Measurements from ENCODE around the gene PMVK. TPM values are rescaled to one million over a fixed set of nuclear protein-coding genes. Genes with fewer than 3 reads are reported as not detected.

The PMVK gene
- total RNA-seq, 2 donors from 2014 or later, result 9.7 to 13.8 TPM

DNA sequence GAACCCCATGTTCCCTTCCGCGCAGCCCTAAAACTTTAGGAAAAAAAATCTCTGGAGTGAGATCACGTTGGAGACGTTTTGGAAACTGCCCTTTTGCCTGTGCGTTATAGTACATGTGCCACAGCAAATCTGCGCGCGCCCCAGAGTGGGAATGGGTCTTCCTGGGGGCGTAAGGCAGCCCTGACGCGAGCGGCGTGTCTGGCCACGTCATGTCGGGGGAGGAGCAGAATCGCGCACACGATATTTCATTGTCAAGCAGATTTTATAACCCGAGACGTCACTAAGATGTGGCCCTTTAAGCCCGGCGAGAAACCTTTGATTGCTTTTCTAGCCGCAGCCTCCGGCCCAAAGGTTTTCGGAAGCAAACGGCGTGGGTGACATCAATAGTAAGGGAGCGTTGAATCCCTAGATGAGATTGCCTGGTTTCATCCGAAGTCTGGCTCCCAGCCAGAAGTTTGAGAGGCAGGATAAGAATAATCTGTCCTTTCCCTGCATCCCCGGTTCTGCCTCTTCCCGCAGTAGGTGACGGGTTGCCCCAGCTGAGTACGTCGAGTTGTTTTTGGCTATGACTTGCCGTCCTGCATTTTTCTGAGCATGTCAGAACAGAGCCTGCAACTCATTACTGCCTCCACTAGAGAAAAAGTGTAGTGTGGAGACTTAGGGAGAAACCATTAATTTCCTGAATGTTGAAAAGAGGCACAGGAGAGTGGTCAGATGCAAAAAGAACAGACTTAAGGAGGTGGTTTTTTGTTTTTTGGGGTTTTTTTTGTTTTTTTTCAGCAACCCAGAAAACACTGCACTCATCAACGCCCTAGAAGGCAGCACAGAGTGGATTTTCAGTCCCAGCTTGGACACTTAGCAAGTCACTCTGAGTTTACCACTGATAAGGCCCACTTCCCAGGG is 817 bp upstream of the PMVK start:
- H3K27me3 ChIP-seq (replicated peaks; ENCODE audit: insufficient read depth), result no peaks in the 10 kb centered on the region
- H3K4me1 ChIP-seq (ENCODE audit: control insufficient read depth in 1 of 2, low read depth in 2 of 2), result peaks cover 11 to 35% of the 10 kb centered on the region in 2 donors
- H3K4me3 ChIP-seq, result peak overlapping the region; percentile 79
- peak overlapping the region; percentile 96 to 98 for H3K27ac ChIP-seq
- DNase-seq (ENCODE audit: low spot score), result peak; percentile 81
- no peaks in the 10 kb centered on the region for H3K36me3 ChIP-seq
- H3K9me3 ChIP-seq, result no peaks in the 10 kb centered on the region
- TF ChIP-seq, protein P1, sequence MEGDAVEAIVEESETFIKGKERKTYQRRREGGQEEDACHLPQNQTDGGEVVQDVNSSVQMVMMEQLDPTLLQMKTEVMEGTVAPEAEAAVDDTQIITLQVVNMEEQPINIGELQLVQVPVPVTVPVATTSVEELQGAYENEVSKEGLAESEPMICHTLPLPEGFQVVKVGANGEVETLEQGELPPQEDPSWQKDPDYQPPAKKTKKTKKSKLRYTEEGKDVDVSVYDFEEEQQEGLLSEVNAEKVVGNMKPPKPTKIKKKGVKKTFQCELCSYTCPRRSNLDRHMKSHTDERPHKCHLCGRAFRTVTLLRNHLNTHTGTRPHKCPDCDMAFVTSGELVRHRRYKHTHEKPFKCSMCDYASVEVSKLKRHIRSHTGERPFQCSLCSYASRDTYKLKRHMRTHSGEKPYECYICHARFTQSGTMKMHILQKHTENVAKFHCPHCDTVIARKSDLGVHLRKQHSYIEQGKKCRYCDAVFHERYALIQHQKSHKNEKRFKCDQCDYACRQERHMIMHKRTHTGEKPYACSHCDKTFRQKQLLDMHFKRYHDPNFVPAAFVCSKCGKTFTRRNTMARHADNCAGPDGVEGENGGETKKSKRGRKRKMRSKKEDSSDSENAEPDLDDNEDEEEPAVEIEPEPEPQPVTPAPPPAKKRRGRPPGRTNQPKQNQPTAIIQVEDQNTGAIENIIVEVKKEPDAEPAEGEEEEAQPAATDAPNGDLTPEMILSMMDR (IDR thresholded peaks at IDR 0.05), result peak; percentile 58
- peak; percentile 83 for ATAC-seq (ENCODE audit: insufficient number of reproducible peaks, low FRiP score, low read depth)

DNA sequence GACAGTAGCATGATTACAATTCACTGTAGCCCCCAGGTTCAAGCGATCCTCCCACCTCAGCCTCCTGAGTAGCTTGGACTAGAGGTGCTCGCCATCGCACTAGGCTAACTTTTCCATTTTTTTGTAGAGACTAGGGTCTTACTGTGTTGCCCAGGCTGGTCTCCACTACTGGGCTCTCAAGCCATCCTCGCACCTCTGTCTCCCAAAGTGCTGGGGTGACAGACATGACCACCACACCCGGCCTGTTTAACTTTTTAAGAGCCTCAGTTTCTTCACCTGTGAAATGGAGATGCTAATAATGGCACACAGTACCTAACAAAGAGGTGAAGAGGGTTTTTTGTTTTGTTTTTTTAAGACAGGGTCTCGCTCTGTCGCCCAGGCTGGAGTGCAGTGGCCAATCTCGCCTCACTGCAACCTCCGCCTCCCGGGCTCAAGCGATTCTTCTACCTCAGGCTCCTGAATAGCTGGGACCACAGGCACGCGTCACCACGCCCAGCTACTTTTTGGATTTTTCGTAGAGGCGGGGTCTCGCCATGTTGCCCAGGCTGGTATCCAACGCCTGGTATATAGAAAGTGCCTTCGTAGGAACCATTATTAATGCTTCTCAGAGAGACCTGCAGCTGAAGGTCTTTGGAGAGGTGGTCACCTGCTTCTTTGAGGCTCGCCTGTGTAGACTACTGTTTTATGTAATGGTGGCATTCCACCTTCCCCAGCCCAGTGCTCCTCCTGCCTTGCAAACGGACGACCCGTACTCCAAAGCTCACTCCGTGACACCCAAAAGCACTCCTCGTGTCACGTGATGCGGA is 567 bp downstream of the PMVK start:
- TF ChIP-seq, protein P1 (IDR thresholded peaks at IDR 0.05), result no peak
- H3K36me3 ChIP-seq, result no peaks in the 10 kb centered on the region
- no peaks in the 10 kb centered on the region for H3K9me3 ChIP-seq
- no peaks in the 10 kb centered on the region for H3K27me3 ChIP-seq (replicated peaks; ENCODE audit: insufficient read depth)
- DNase-seq (ENCODE audit: low spot score) (no peak), ATAC-seq (ENCODE audit: insufficient number of reproducible peaks, low FRiP score, low read depth) (peak; percentile 4)
- peaks cover 11 to 35% of the 10 kb centered on the region in 2 donors for H3K4me1 ChIP-seq (ENCODE audit: control insufficient read depth in 1 of 2, low read depth in 2 of 2)
- H3K4me3 ChIP-seq, result peak overlapping the region; percentile 79
- peak overlapping the region; percentile 96 to 98 for H3K27ac ChIP-seq

DNA sequence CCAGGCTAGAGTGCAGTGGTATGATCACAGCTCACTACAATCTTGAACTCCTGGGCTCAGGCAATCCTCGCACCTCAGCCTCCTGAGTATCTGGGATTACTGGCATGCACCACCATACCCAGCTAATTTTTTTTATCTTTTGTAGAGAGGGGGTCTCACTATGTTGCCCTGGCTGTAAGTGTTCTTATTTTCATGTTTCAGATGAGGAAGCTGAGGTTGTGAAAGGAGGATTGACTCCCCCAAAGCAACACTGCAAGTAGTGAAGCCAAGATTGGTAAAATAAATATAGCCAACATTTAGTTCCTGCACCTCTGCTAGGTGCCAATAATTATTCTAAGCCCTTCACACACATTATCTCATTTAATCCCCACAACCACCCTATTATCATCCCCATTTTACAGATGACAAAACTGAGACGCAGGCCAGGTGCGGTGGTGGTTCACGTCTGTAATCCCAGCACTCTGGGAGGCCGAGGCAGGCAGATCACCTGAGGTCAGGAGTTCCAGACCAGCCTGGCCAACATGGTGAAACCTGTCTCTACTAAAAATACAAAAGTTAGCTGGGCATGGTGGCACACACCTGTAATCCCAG is 2.1 kb downstream of the PMVK start:
- Histone ChIP-seq H3K36me3 (peaks cover 6% of the 10 kb centered on the region), H3K4me1 (ENCODE audit: control insufficient read depth in 1 of 2, low read depth in 2 of 2) (peaks cover 11 to 29% of the 10 kb centered on the region in 2 donors), H3K9me3 (no peaks in the 10 kb centered on the region), H3K27ac (no peak overlapping the region), H3K27me3 (replicated peaks; ENCODE audit: insufficient read depth) (no peaks in the 10 kb centered on the region), H3K4me3 (no peak overlapping the region)
- ATAC-seq (ENCODE audit: insufficient number of reproducible peaks, low FRiP score, low read depth) (no peak), DNase-seq (ENCODE audit: low spot score) (no peak)
- TF ChIP-seq, protein P1 (IDR thresholded peaks at IDR 0.05), result no peak

DNA sequence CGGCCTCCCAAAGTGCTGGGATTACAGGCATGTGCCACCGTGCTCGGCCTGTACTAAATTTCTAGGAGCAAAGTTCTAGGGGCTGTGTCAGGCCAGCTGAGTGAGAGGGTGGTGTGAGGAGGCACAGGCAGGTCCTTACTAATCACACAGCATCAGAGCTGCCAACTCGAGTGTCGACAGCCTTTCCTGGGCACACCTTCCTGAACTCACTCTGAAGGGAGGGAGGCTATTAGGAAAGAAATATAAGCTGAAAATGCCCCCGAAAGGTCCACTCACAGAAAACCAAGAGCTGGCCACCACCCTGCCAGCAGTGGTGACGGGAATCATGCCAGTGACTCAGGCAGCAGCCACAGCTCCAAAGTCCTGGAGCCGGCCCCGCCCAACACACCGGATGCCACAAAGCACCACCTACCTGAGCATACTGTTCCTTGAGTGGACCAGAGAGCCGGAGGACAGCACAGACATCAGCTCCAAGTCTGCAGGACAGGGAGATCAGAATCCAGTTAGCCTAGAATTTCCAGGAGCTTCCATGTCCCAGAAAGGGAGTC is 4.5 kb downstream of the PMVK start:
- Histone ChIP-seq H3K36me3 (peaks cover 6% of the 10 kb centered on the region), H3K4me1 (ENCODE audit: control insufficient read depth in 1 of 2, low read depth in 2 of 2) (peaks cover 4 to 16% of the 10 kb centered on the region in 2 donors), H3K27ac (no peak overlapping the region), H3K27me3 (replicated peaks; ENCODE audit: insufficient read depth) (no peaks in the 10 kb centered on the region), H3K4me3 (no peak overlapping the region), H3K9me3 (no peaks in the 10 kb centered on the region)
- DNase-seq (ENCODE audit: low spot score) (no peak), ATAC-seq (ENCODE audit: insufficient number of reproducible peaks, low FRiP score, low read depth) (no peak)
- TF ChIP-seq, protein P1 (IDR thresholded peaks at IDR 0.05), result no peak
